Measurements from ENCODE around the gene TOMM20. TPM values are rescaled to one million over a fixed set of nuclear protein-coding genes. Genes with fewer than 3 reads are reported as not detected.

Gene TOMM20
- total and polyA plus RNA-seq, 2 of the 8 experiments (the other 6 are each of a cell fraction or from before 2014, with no cell fraction given): 71.4 to 168 TPM

GRCh38 chr1:235063068-235063765 is 65.4 kb downstream of the TOMM20 start:
- Histone ChIP-seq H3K23me2 (ENCODE audit: low read depth, low read length) (no peaks in the 10 kb centered on the region), H2BK20ac (ENCODE audit: low read length) (peak overlapping the region; percentile 35; the same call in 1 of the 2 replicates), H3K56ac (replicated peaks; ENCODE audit: insufficient read length, low read depth, low read length) (no peak overlapping the region), H4K20me1 (replicated peaks in 1 of 2; ENCODE audit: control insufficient read depth in 1 of 2, insufficient read depth in 2 of 2, low read length in 2 of 2) (no peaks in the 10 kb centered on the region), H3K9ac (replicated peaks in 1 of 4; ENCODE audit: extremely low read depth in 1 of 4, low read depth in 3 of 4, low read length in 3 of 4) (no peak overlapping the region), H3K23ac (ENCODE audit: insufficient read length) (no peak overlapping the region), H4K8ac (ENCODE audit: extremely low read depth, insufficient read depth, low read length) (no peak overlapping the region), H3K4me2 (ENCODE audit: insufficient read depth in 1 of 2, low read depth in 2 of 2, low read length in 2 of 2) (no peak overlapping the region), H3K36me3 (ENCODE audit: control insufficient read depth in 2 of 4, insufficient read depth in 4 of 4, low read length in 3 of 4) (no peaks in the 10 kb centered on the region), H3K79me1 (ENCODE audit: low read depth, low read length) (no peaks in the 10 kb centered on the region), H4K5ac (ENCODE audit: insufficient read length, low read depth, low read length) (no peak overlapping the region), H2BK15ac (ENCODE audit: low read length) (no peak overlapping the region), H3K18ac (ENCODE audit: extremely low read depth, low read length) (no peak overlapping the region; the same call in 1 of the 2 replicates), H3K79me2 (ENCODE audit: control insufficient read depth in 1 of 2, insufficient read depth in 2 of 2, low read length in 2 of 2) (no peaks in the 10 kb centered on the region), H2AK5ac (ENCODE audit: low read depth, low read length) (peak overlapping the region; percentile 42; the same call in 1 of the 2 replicates), H3K27me3 (replicated peaks in 1 of 4; ENCODE audit: control insufficient read depth in 3 of 4, extremely low read depth in 1 of 4, insufficient read depth in 3 of 4, low read length in 3 of 4) (no peaks in the 10 kb centered on the region), H2BK12ac (ENCODE audit: low read depth, low read length) (0 out of 2 replicates have a peak overlapping the region, but pooled peaks have one; percentile 21), H3K14ac (ENCODE audit: insufficient read length) (no peak overlapping the region), H3K9me3 (ENCODE audit: insufficient read depth in 2 of 2, low read depth in 1 of 2, low read length in 1 of 2) (no peaks in the 10 kb centered on the region), H3K27ac (ENCODE audit: low read depth, low read length) (no peak overlapping the region), H3K4me3 (ENCODE audit: extremely low read depth in 1 of 4, insufficient read depth in 2 of 4, low read depth in 3 of 4, low read length in 4 of 4) (no peak overlapping the region), H4K91ac (replicated peaks; ENCODE audit: insufficient read length, low read length) (peak overlapping the region; percentile 20), H3K4me1 (replicated peaks in 1 of 4; ENCODE audit: control insufficient read depth in 3 of 4, insufficient read depth in 4 of 4, low read length in 3 of 4) (peaks cover 11 to 18% (median 14%) of the 10 kb centered on the region in 4 experiments), H3K4ac (replicated peaks; ENCODE audit: insufficient read length, low read depth, low read length) (peak overlapping the region; percentile 40), H2AFZ (ENCODE audit: low read length) (no peak overlapping the region), H2BK120ac (replicated peaks; ENCODE audit: low read depth, low read length) (no peak overlapping the region), H2BK5ac (ENCODE audit: low read depth, low read length) (no peak overlapping the region)
- DNase-seq (ENCODE audit: low read depth in 1 of 2, low spot score in 2 of 2) (no peak), FAIRE-seq (no peak)
- POLR2A ChIA-PET (ENCODE audit: partially characterized antibody): no interaction called here
- 91% methylated on average over 9 of the region's 9 CpGs; no CpG with 5 or more reads in 1 of the 2 experiments for WGBS, 2 experiments (ENCODE audit: extremely low coverage in 1 of 2, insufficient coverage in 1 of 2, insufficient read length in 1 of 2, insufficient replicate concordance in 2 of 2, low coverage in 1 of 2, low lambda C conversion rate in 2 of 2, missing lambda C conversion rate in 1 of 2)
- CTCF ChIA-PET (ENCODE audit: partially characterized antibody): no interaction called here
- TF ChIP-seq MAX (IDR thresholded peaks at IDR 0.05) (no peak), SP4 (IDR thresholded peaks at IDR 0.05; ENCODE audit: low read length) (no peak), RXRA (IDR thresholded peaks at IDR 0.05; ENCODE audit: insufficient read depth, low read depth, low read length) (no peak), ATF2 (IDR thresholded peaks at IDR 0.05; ENCODE audit: low read length) (no peak), CHD2 (IDR thresholded peaks at IDR 0.05; ENCODE audit: low read length) (no peak), POU5F1 (IDR thresholded peaks at IDR 0.05; ENCODE audit: low read depth, low read length) (no peak), E2F6 (IDR thresholded peaks at IDR 0.05) (no peak), TBP (IDR thresholded peaks at IDR 0.05; ENCODE audit: low read depth, low read length) (no peak), RFX5 (IDR thresholded peaks at IDR 0.05; ENCODE audit: borderline replicate concordance, low read depth, low read length) (no peak), GTF2F1 (IDR thresholded peaks at IDR 0.05; ENCODE audit: borderline replicate concordance, low read depth, low read length) (no peak), FOSL1 (IDR thresholded peaks at IDR 0.05; ENCODE audit: insufficient read depth, low read depth, low read length) (no peak)

All from H1 (cell line).